H1 (cell line): ENCODE results near the gene C15orf39. TPM values are rescaled to one million over a fixed set of nuclear protein-coding genes. Genes with fewer than 3 reads are reported as not detected.
A peak's percentile ranks its signal among the peaks of the same experiment; 100 is the strongest.

Source experiments
- CTCF ChIA-PET: fragments of 300-600 bp; sonication (Branson Sonifier 250); formaldehyde crosslinking; loops from one replicate; lab custom pipeline; 2021; ENCODE audit not compliant: partially characterized antibody; lab: Charles Lee
- POLR2A ChIA-PET: fragments of 300-600 bp; sonication (Branson Sonifier 250); formaldehyde crosslinking; loops from one replicate; lab custom pipeline; 2021; ENCODE audit warnings: inconsistent platforms; ENCODE audit not compliant: partially characterized antibody; lab: Charles Lee
- DNase-seq, 2 experiments: peaks; one replicate each; pipeline versions ENCODE4 v3.0.0 to v3.0.0-alpha.2; 2010 to 2022; ENCODE audit warnings: low spot score in 2 of 2, low read depth in 1 of 2, mixed read lengths in 1 of 2
- FAIRE-seq: peaks from 2 replicates; lab custom pipeline; 2011; peaks lifted over from hg19 to GRCh38; lab: Jason Lieb, UNC
- H2AFZ ChIP-seq: 2 replicates; pipeline ENCODE4 v1.8.1; 2012; ENCODE audit warnings: low read length, inconsistent platforms
- H2AK5ac ChIP-seq: 2 replicates; pipeline ENCODE4 v1.6.1; 2013; ENCODE audit warnings: low read depth, low read length
- H2BK120ac ChIP-seq: replicated peaks from 2 replicates; pipeline ENCODE3; 2013; ENCODE audit warnings: low read depth, low read length, inconsistent platforms
- H2BK12ac ChIP-seq: 2 replicates; pipeline ENCODE4 v1.6.1; 2013; ENCODE audit warnings: low read depth, low read length
- H2BK15ac ChIP-seq: 2 replicates; pipeline ENCODE4 v1.6.1; 2013; ENCODE audit warnings: low read length
- H2BK20ac ChIP-seq: 2 replicates; pipeline ENCODE4 v1.6.1; 2013; ENCODE audit warnings: low read length
- H2BK5ac ChIP-seq: 2 replicates; pipeline ENCODE4 v1.6.1; 2013; ENCODE audit warnings: low read depth, low read length
- H3K14ac ChIP-seq: 2 replicates; pipeline ENCODE4 v1.6.1; 2013; ENCODE audit warnings: inconsistent platforms; ENCODE audit not compliant: insufficient read length
- H3K18ac ChIP-seq: 2 replicates; pipeline ENCODE4 v1.6.1; 2013; ENCODE audit warnings: low read length; ENCODE audit errors: extremely low read depth
- H3K23ac ChIP-seq: 2 replicates; pipeline ENCODE4 v1.6.1; 2013; ENCODE audit warnings: inconsistent platforms; ENCODE audit not compliant: insufficient read length
- H3K23me2 ChIP-seq: 2 replicates; pipeline ENCODE4 v1.6.1; 2013; ENCODE audit warnings: low read depth, low read length
- H3K27ac ChIP-seq: 2 replicates; pipeline ENCODE4 v1.6.1; 2011; ENCODE audit warnings: low read depth, low read length, inconsistent platforms
- H3K27me3 ChIP-seq, 4 experiments: replicated peaks in 1 of 4; 1 replicate in 1 of 4; 2 replicates in 3 of 4; pipeline versions ENCODE4 v1.6.1 to v1.8.1; 2011 to 2013; ENCODE audit warnings: low read length in 3 of 4, mild to moderate bottlenecking in 3 of 4, inconsistent platforms in 2 of 4, mixed read lengths in 2 of 4, moderate library complexity in 1 of 4; ENCODE audit not compliant: control insufficient read depth in 3 of 4, insufficient read depth in 3 of 4; ENCODE audit errors: extremely low read depth in 1 of 4
- H3K36me3 ChIP-seq, 4 experiments: 2 replicates each; pipeline versions ENCODE4 v1.6.1 to v1.8.1; 2011 to 2013; ENCODE audit warnings: mild to moderate bottlenecking in 4 of 4, low read length in 3 of 4, moderate library complexity in 2 of 4, control low read depth in 1 of 4, inconsistent platforms in 1 of 4; ENCODE audit not compliant: insufficient read depth in 4 of 4, control insufficient read depth in 2 of 4
- H3K4ac ChIP-seq: replicated peaks from 2 replicates; pipeline ENCODE3; 2013; ENCODE audit warnings: low read length, low read depth, mixed read lengths, inconsistent platforms; ENCODE audit not compliant: insufficient read length
- H3K4me1 ChIP-seq, 4 experiments: replicated peaks in 1 of 4; 1 replicate in 1 of 4; 2 replicates in 3 of 4; pipeline versions ENCODE4 v1.6.1 to v1.8.1; 2011 to 2013; ENCODE audit warnings: low read length in 3 of 4, inconsistent platforms in 2 of 4, mixed read lengths in 1 of 4; ENCODE audit not compliant: insufficient read depth in 4 of 4, control insufficient read depth in 3 of 4
- H3K4me2 ChIP-seq, 2 experiments: 2 replicates each; pipeline versions ENCODE4 v1.6.1 to v1.8.1; 2011 to 2013; ENCODE audit warnings: low read depth in 2 of 2, low read length in 2 of 2, control low read depth in 1 of 2, inconsistent platforms in 1 of 2, mild to moderate bottlenecking in 1 of 2; ENCODE audit not compliant: insufficient read depth in 1 of 2
- H3K4me3 ChIP-seq, 4 experiments: fragments of 200-600, 300-600 bp in 1 of 4; sonication (generic), shearing (Covaris generic), sonication (Bioruptor Twin) in 1 of 4; 2 replicates each; pipeline versions ENCODE4 v1.5.1 to v1.8.1; 2011 to 2016; ENCODE audit warnings: low read length in 4 of 4, low read depth in 3 of 4, control low read depth in 2 of 4, inconsistent platforms in 2 of 4, mild to moderate bottlenecking in 2 of 4, mixed read lengths in 1 of 4, moderate library complexity in 1 of 4; ENCODE audit not compliant: insufficient read depth in 2 of 4; ENCODE audit errors: extremely low read depth in 1 of 4
- H3K56ac ChIP-seq: replicated peaks from 2 replicates; pipeline ENCODE3; 2013; ENCODE audit warnings: low read depth, mild to moderate bottlenecking, mixed read lengths, low read length, inconsistent platforms; ENCODE audit not compliant: insufficient read length
- H3K79me1 ChIP-seq: 2 replicates; pipeline ENCODE4 v1.6.1; 2013; ENCODE audit warnings: low read depth, low read length, control low read depth
- H3K79me2 ChIP-seq, 2 experiments: 2 replicates each; pipeline versions ENCODE4 v1.6.1 to v1.8.1; 2012 to 2013; ENCODE audit warnings: low read length in 2 of 2, mild to moderate bottlenecking in 2 of 2, inconsistent platforms in 1 of 2; ENCODE audit not compliant: insufficient read depth in 2 of 2, control insufficient read depth in 1 of 2
- H3K9ac ChIP-seq, 4 experiments: replicated peaks in 1 of 4; 1 replicate in 1 of 4; 2 replicates in 3 of 4; pipeline versions ENCODE4 v1.6.1 to v1.8.1; 2011 to 2013; ENCODE audit warnings: low read depth in 3 of 4, low read length in 3 of 4, control low read depth in 2 of 4, mild to moderate bottlenecking in 2 of 4, moderate library complexity in 2 of 4, inconsistent platforms in 1 of 4; ENCODE audit errors: extremely low read depth in 1 of 4
- H3K9me3 ChIP-seq, 2 experiments: 2 replicates each; pipeline versions ENCODE4 v1.6.1 to v1.8.1; 2012 to 2013; ENCODE audit warnings: mild to moderate bottlenecking in 2 of 2, moderate library complexity in 2 of 2, control low read depth in 1 of 2, inconsistent platforms in 1 of 2, low read depth in 1 of 2, low read length in 1 of 2, mixed read lengths in 1 of 2; ENCODE audit not compliant: insufficient read depth in 2 of 2
- H4K20me1 ChIP-seq, 2 experiments: replicated peaks in 1 of 2; 2 replicates each; pipeline versions ENCODE3 to v1.8.1; 2011 to 2013; ENCODE audit warnings: inconsistent platforms in 2 of 2, low read length in 2 of 2, mild to moderate bottlenecking in 1 of 2; ENCODE audit not compliant: insufficient read depth in 2 of 2, control insufficient read depth in 1 of 2
- H4K5ac ChIP-seq: 2 replicates; pipeline ENCODE4 v1.6.1; 2013; ENCODE audit warnings: low read length, low read depth, mixed read lengths, inconsistent platforms; ENCODE audit not compliant: insufficient read length
- H4K8ac ChIP-seq: 2 replicates; pipeline ENCODE4 v1.8.0; 2013; ENCODE audit warnings: mild to moderate bottlenecking, moderate library complexity, low read length, inconsistent platforms; ENCODE audit not compliant: insufficient read depth; ENCODE audit errors: extremely low read depth
- H4K91ac ChIP-seq: replicated peaks from 2 replicates; pipeline ENCODE3; 2013; ENCODE audit warnings: low read length, mixed read lengths, inconsistent platforms; ENCODE audit not compliant: insufficient read length
- BACH1 ChIP-seq: IDR thresholded peaks from 2 replicates; pipeline ENCODE4 v1.6.1; 2012; ENCODE audit warnings: low read length, improper control_type of control experiment
- RNF2 ChIP-seq: fragments of 200-900, 300-1000 bp; sonication (generic); IDR thresholded peaks from 2 replicates; pipeline ENCODE4 v1.7.1; 2016; ENCODE audit warnings: borderline replicate concordance, low read depth, mild to moderate bottlenecking, antibody characterized with exemption, low read length; ENCODE audit not compliant: poor library complexity, severe bottlenecking; ENCODE audit errors: missing control alignments
- SP1 ChIP-seq: IDR thresholded peaks from 2 replicates; pipeline ENCODE4 v1.6.1; 2011; ENCODE audit warnings: low read depth, low read length
- WGBS, 2 experiments: shearing (Covaris generic) in 1 of 2; methylation state at CpG; one replicate each; pipeline versions ENCODE4 v1.1.6 to v1.1.7; 2013 to 2015; ENCODE audit warnings: low lambda C conversion rate in 2 of 2, mixed read lengths in 2 of 2, inconsistent platforms in 1 of 2, low coverage in 1 of 2, missing lambda C conversion rate in 1 of 2; ENCODE audit not compliant: insufficient replicate concordance in 2 of 2, insufficient coverage in 1 of 2, insufficient read length in 1 of 2; ENCODE audit errors: extremely low coverage in 1 of 2, missing lambda C conversion rate in 1 of 2; 5-methylcytosine and 5-hydroxymethylcytosine counted together
- polyA plus RNA-seq, 7 experiments: library from polyadenylated mRNA; depleted of rRNA in 3 of 7; stranded (reverse) in 5 of 7; unstranded in 2 of 7; fragments of >200 nt in 5 of 7; fragments of 200-250 nt in 2 of 7; gene quantifications; 1 replicate in 5 of 7; 2 replicates in 1 of 7; 4 replicates in 1 of 7; pipeline versions ENCODE4 v1.2.1 to v1.2.3, GENCODE V29; 2011 to 2013; ENCODE audit warnings: missing spikeins in 2 of 7, mixed read lengths in 2 of 7
- total RNA-seq: library from RNA; stranded (reverse); fragmentation: NEBNext Ultra II Directional; extraction: Animal tissue kit (Norgen Biotek cat#: 25700); gene quantifications from 2 replicates; pipeline ENCODE4 v1.2.1, GENCODE V29; 2021

C15orf39 gene
- total and polyA plus RNA-seq, 2 of the 8 experiments (the other 6 are each of a cell fraction or from before 2014, with no cell fraction given) = 13.8 to 38.5 TPM

DNA sequence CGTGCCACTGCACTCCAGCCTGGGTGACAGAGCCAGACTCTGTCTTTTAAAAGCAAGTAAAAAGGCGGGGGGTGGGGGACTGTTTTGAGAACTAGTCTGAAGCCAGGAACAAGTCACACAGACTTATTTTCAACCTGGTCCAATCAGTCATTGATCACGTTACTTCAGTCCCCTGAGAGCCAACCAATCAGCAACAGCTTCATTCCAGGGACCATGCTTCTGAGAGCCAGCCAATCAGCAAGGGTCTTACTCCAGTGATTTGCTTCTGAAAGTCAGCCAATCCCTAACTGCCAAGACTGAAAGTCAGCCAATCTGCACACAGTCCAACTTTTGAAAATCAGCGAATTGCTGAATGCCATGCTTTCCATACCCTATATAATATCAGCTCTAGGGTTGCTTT is 48.6 kb upstream of the C15orf39 start:
- H3K79me1 ChIP-seq = no peaks in the 10 kb centered on the region
- no peak overlapping the region for H2BK120ac ChIP-seq
- no peaks in the 10 kb centered on the region for H4K20me1 ChIP-seq
- H3K23ac ChIP-seq = no peak overlapping the region
- no peak overlapping the region for H4K8ac ChIP-seq
- no peak overlapping the region for H2BK20ac ChIP-seq
- H3K23me2 ChIP-seq = no peaks in the 10 kb centered on the region
- no peak overlapping the region for H4K5ac ChIP-seq
- ChIA-PET POLR2A (no interaction called here), CTCF (interaction anchor here (0.7 to 1.1 kb wide), 2 partner anchors 38 to 79 kb away, joined by 4 read pairs; no protein-coding TSS in a partner anchor)
- DNase-seq (no peak), FAIRE-seq (no peak)
- peaks cover 3 to 5% of the 10 kb centered on the region in 2 experiments; a peak in 2 of 4 replicates for H3K9me3 ChIP-seq
- H3K14ac ChIP-seq = no peak overlapping the region
- no peak overlapping the region for H3K9ac ChIP-seq
- H2BK15ac ChIP-seq = no peak overlapping the region
- H3K79me2 ChIP-seq = no peaks in the 10 kb centered on the region
- H3K56ac ChIP-seq = no peak overlapping the region
- H3K27ac ChIP-seq = no peak overlapping the region
- peak overlapping the region; percentile 40; the same call in 1 of the 2 replicates for H2AFZ ChIP-seq
- H2BK12ac ChIP-seq = no peak overlapping the region
- no peak overlapping the region for H4K91ac ChIP-seq
- no peak overlapping the region for H3K4me3 ChIP-seq
- H3K27me3 ChIP-seq = no peaks in the 10 kb centered on the region
- no peak overlapping the region for H3K4ac ChIP-seq
- H3K4me1 ChIP-seq = peaks cover 0 to 11% (median 6%) of the 10 kb centered on the region in 4 experiments; a peak in 6 of 7 replicates
- no peak overlapping the region for H3K18ac ChIP-seq
- TF ChIP-seq BACH1 (no peak), RNF2 (no peak), SP1 (0 out of 2 replicates have a peak, but pooled peaks have one; percentile 53)
- TF ChIP-seq, all 59 proteins: peak for 1
- Histone ChIP-seq H3K36me3 (no peaks in the 10 kb centered on the region), H2BK5ac (no peak overlapping the region), H2AK5ac (no peak overlapping the region), H3K4me2 (no peak overlapping the region)
- 91% methylated on average over 4 of the region's 4 CpGs; no CpG with 5 or more reads in 1 of the 2 experiments for WGBS, 2 experiments
